ENCODE measurements around the gene POP4.

The POP4 gene

DNA sequence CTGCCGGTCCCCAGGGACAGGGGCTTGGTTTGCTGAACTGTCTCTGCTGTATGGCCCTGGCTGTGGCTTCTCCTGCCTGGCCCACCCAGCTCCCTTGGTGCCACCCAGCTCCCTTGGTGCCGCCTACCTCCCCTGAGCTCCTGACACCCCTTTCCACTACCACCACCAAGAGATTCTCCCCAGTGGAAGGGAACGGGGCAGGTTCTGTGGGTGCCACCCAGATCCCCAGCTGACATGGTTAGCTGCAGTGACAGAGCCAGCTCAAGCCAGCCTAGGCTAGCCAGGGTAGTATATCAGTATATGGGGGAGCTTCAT lies 28.5 kb upstream of the POP4 start:
- no peak for DNase-seq

DNA sequence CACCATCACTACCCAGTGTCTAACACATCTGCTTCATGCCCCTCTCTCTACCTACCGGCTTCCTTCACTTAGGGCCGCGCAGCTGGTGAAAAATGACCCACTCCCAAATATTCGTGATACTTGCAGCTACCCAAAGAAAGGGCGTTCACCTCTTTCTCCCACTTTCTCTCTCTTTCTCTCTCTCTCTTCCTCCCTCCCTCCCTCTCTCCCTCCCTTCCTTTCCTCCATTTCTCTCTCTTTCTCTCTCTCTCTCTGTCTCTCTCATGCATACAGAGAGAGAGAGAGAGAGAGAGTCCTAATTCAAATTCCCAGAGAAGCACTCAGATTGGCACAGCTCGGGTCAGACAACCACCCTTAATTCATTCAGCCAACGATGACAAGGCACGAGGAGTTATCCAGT lies 27.7 kb upstream of the POP4 start:
- DNase-seq, result no peak

DNA sequence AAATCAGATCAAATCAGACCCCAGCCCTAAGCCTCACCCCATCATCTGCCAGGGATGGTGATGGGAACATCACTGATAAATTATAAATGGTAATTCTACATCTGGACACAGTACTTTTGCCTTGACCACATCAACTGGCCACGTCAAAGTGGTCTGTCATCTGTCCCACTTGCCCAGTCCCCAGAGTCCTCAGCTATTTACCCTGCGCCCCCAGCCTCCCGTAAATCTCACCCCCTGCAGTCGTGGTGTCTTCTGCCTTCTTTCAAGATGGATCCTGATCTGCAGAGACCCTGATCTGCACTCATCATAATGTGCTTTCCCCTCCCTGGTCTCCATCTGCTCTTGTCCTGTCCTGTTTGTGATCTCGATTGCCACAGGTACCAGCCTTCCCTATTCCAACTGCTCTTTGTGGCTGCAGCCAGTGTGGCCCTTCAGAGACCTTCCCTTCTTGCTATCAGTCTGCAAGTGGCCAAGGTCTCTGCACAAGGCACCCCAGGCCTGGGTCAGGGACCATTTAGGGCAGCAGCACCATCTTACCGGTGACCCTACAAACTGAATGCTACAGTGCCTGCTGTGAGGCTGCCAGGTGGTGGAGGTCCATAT lies 26.7 kb upstream of the POP4 start:
- no peak for DNase-seq

GRCh38 chr19:29581398-29581797 lies 24.7 kb upstream of the POP4 start:
- no peak for DNase-seq

DNA sequence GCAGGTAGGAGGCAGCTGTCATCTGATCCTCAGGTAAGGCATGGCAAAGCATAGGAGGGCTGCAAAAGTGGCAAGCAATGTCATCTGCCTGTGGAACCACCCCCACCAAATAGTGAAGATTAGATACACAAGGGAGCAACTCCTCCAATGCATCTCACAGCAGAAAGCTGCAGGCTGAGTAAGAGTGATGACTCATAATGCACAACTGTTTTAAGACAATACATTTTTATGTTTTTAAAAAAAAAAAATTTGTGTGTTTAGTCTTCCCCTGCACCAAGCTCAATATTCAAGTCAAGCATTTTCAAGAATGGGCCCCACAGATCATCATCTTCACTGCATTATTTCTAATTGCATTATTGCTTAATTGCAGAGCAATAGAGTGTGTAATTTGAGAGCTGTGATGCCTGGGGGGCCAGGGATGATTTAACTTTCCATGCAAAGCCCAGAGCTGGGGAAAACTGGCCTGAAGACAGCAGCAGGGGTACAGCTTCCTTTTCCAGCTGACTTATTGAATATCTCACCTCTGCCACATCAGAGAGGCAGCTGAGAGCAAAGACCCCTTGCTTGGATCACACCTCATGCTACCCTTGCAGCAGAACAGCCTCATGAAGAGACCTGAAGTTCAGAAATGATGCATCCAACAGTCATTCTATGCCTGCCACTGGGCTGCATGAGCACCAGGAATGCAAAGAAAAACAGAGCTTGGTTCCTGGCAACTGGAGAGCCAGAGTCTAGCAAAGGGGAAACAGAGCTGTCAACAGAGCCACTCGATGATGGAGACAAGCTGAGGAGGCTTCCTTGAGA lies 22.7 kb upstream of the POP4 start:
- DNase-seq, result no peak

DNA sequence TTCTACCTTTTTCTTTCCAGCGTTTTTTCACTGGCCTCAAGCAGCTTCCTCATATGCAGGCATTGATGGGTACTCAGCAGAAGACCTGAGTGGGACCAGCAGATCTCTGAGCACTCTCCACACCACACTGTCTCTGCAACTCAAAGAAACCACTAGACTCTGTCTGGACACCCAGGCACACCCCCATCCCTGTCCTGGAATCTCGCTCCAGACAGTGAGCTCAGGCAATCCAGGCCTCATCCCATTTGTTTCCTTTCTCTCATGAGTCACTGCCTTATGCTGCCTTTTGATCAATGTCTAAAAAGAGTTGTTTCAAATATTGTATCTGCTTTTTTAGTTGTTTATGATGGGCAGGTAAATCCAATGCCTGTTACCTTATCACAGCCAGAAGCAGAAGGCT lies 19.7 kb upstream of the POP4 start:
- no peak for DNase-seq

GRCh38 chr19:29587059-29587458 lies 19.0 kb upstream of the POP4 start:
- no peak for DNase-seq

DNA sequence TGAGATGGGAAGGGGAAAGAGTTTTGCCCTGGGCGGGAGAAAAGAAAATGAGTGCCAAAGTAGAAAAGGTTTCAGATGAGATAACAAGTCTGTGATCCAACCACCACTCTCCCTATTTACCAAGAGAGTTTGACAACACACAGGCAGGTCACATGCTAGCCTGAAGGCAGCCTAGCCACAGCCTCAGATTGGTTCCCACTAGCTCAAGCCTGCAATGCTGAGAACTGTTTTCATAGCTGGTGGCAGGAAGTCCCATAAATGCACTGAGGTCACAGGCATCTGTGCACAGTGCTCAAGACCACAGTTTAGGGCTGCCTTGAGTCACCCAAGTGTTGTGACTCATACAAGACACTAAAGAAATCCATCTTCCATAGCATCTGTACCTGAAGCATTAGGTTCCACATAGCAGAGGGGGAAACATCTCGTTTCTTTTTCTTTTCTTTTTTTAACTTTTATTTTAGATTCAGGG lies 18.5 kb upstream of the POP4 start:
- DNase-seq, result no peak

DNA sequence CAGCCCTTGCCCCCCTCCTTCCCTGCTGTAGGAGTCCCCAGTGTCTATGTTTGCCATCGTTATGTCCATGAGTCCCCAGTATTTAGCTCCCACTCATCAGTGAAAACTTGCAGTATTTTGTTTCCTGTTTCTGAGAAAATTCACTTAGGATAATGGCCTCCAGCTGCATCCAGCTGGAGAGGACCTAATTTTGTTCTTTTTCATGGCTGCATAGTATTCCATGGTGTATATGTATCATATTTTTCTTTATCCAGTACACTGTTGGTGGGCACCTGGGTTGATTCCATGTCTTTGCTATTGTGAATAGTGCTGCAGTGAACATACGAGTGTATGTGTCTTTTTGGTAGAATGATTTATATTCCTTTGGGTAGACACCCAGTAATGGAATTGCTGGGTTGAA lies 18.0 kb upstream of the POP4 start:
- no peak for DNase-seq

- no peak for DNase-seq
Observed at GRCh38 chr19:29590278-29590677, 15.8 kb upstream of the POP4 start.

GRCh38 chr19:29591670-29592069 lies 14.4 kb upstream of the POP4 start:
- DNase-seq, result no peak

- DNase-seq, result no peak
Observed at GRCh38 chr19:29593869-29594268, 12.2 kb upstream of the POP4 start.

- DNase-seq, result no peak
Observed at GRCh38 chr19:29596080-29596727, 9.9 kb upstream of the POP4 start.

DNA sequence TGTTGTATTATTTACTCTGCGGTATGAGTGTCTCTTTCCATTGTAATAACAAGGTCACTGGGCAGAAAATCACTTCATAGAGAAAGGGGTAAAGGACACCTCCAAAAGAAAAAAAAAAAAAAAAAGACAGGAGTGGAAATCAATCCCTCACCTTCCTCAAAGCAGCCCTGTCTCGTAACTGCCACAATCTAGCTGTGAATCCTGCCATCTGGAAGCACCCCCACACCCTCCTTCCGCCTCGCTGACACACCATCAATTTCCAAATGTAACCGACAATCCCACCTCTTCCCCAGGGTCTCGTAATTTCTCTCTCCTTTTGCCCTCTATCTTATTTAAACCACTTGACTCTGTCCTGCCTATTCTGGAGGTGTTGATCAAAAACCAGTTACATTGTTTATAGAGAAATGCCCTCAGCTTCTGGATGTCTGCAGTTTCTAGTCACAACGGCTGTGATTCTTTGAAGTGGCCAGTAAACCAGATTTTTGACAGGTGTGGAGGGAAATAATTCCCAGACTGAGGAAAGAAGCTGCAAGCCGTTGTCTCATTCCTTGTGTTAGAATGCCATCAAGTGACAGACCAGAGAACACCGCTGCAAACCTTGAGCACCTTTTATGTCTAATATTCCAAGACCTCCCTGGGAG lies 9.1 kb upstream of the POP4 start:
- DNase-seq, result no peak

GRCh38 chr19:29598036-29598435 lies 8.0 kb upstream of the POP4 start:
- DNase-seq, result no peak

GRCh38 chr19:29598496-29598895 lies 7.6 kb upstream of the POP4 start:
- DNase-seq, result no peak

DNA sequence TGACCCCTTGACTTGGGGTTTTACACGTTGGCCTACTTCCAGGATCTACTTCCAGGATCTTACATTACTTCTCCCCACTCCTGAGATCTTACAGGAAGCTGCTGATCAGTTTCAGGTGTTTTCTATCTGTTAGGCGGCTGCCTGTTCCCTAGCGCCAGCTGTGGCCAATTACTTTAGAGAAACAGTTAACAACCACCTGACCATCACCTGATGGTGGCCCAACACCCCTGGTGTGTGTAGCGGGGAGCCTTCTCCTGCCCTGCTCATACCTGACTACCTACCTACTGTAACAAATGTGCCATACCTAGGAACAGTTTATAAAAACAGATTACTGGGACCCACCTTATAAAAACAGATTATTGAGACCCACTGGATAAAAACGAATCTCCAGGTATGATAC lies 2.8 kb upstream of the POP4 start:
- no peak for DNase-seq

- no peak for DNase-seq
Observed at GRCh38 chr19:29606420-29606747, 301 bp downstream of the POP4 start.

DNA sequence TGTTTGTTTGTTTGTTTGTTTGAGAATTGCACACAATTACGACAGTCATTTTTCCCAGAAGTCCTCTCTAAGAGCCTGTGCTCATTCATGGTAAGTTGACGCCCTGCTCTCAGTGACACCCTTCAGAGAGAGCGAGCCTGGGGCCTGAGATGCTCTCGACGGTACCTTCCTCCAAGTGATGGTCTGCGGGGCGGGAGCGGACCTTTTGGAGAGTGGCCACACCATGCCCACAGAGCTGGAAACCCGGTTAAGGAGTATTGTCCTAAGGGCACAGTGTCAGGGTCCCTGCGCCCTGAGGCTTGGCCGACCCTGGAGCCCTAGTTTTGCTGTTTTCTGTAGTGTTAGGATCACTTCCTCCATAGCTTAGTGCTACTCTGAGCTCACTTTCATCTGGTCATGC lies 3.6 kb downstream of the POP4 start:
- DNase-seq, result no peak

DNA sequence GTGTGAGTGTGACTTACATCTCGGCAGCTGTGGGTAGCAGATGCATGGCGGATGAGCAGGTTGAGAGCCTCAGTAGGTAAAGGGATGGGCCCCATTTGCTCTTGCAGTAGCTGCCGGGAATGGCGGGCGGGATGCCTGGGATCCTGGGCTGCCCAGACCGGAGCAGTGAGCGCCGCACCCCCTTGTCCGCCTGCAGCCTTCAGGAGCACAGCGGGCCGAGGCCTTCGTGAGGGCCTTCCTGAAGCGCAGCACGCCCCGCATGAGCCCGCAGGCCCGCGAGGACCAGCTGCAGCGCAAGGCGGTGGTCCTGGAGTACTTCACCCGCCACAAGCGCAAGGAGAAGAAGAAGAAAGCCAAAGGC lies 4.1 kb downstream of the POP4 start:
- no peak for DNase-seq

- DNase-seq, result no peak
Observed at GRCh38 chr19:29610574-29611271, 4.6 kb downstream of the POP4 start.

DNA sequence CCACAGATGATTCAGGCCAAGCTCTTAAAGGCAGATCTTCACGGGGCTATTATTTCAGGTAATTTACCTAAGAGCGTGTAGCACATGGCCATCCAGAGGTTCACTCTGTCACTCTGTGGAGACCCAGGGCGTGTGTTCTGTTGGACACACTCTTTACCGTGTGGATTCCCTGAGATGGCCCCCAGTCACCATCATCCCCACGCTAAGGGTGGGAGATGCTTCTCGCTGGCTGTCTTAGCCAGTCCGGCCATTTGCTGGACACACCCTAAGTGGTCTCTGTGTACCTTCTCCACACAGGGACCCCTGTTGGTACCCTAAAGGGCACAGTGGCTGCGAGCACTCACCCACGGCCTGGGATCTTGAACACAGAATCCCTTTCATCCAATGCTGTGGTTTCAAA lies 6.0 kb downstream of the POP4 start:
- DNase-seq, result no peak

- DNase-seq, result no peak
Observed at GRCh38 chr19:29612801-29613595, 6.9 kb downstream of the POP4 start.

Data from SIG-M5 (cell line).